SU-DHL-6 (cell line): ENCODE data around the gene POLA2.

ENCODE experiments used
- H2AFZ ChIP-seq: fragments of 200-600 bp; sonication (generic); 2 replicates; pipeline ENCODE4 v1.6.1; 2014; ENCODE audit warnings: low read depth, mild to moderate bottlenecking, moderate library complexity, mixed read lengths, antibody characterized with exemption, low read length; ENCODE audit not compliant: severe bottlenecking
- H3F3A ChIP-seq: fragments of 200-600 bp; shearing (Covaris generic); 2 replicates; pipeline ENCODE4 v1.6.0; 2016; ENCODE audit warnings: antibody characterized with exemption, mild to moderate bottlenecking; ENCODE audit not compliant: insufficient read depth
- H3K27ac ChIP-seq: fragments of 200-600 bp; sonication (generic); 2 replicates; pipeline ENCODE4 v1.5.1; 2016; ENCODE audit warnings: low read depth, mild to moderate bottlenecking, low read length, moderate library complexity, mixed read lengths
- H3K27me3 ChIP-seq: fragments of 200-600 bp; sonication (generic), shearing (Covaris generic); 2 replicates; pipeline ENCODE4 v1.6.0; 2014; ENCODE audit warnings: mild to moderate bottlenecking, low read length
- H3K36me3 ChIP-seq: fragments of 200-600 bp; sonication (generic); 2 replicates; pipeline ENCODE4 v1.6.1; 2014; ENCODE audit warnings: mild to moderate bottlenecking, low read length, mixed read lengths
- H3K4me2 ChIP-seq: fragments of 300-600, 200-600 bp; shearing (Covaris generic), sonication (generic); 2 replicates; pipeline ENCODE4 v1.6.0; 2014; ENCODE audit warnings: low read length, low read depth, mild to moderate bottlenecking; ENCODE audit not compliant: poor library complexity, severe bottlenecking
- H3K4me3 ChIP-seq: fragments of 200-600 bp; sonication (generic); 2 replicates; pipeline ENCODE4 v1.5.1; 2014; ENCODE audit warnings: antibody characterized with exemption, low read length, mild to moderate bottlenecking, mixed read lengths; ENCODE audit not compliant: insufficient read depth, poor library complexity, severe bottlenecking
- H3K79me2 ChIP-seq: fragments of 200-600 bp; sonication (generic); 2 replicates; pipeline ENCODE4 v1.6.1; 2014; ENCODE audit warnings: mild to moderate bottlenecking, low read length, moderate library complexity; ENCODE audit not compliant: insufficient read depth
- H3K9ac ChIP-seq: fragments of 200-600 bp; sonication (generic); 2 replicates; pipeline ENCODE4 v1.7.0; 2014; ENCODE audit warnings: mild to moderate bottlenecking, low read length
- H3K9me2 ChIP-seq: fragments of 200-600 bp; sonication (generic); replicated peaks from 2 replicates; pipeline ENCODE4 v1.6.1; 2014; ENCODE audit warnings: low read length; ENCODE audit not compliant: insufficient read depth
- H3K9me3 ChIP-seq: fragments of 200-600 bp; sonication (generic); 2 replicates; pipeline ENCODE4 v1.6.1; 2014; ENCODE audit warnings: low read length, mixed read lengths; ENCODE audit not compliant: insufficient read depth
- H4K20me1 ChIP-seq: fragments of 200-600 bp; sonication (generic); 2 replicates; pipeline ENCODE4 v1.6.1; 2014; ENCODE audit warnings: low read depth, mild to moderate bottlenecking, antibody characterized with exemption, low read length, moderate library complexity, mixed read lengths
- EZH2phosphoT487 ChIP-seq: fragments of 200-600 bp; sonication (generic), shearing (Covaris generic); conservative IDR thresholded peaks from 2 replicates; pipeline ENCODE4 v1.6.1; 2018; ENCODE audit warnings: mild to moderate bottlenecking, antibody characterized with exemption, low read length, moderate library complexity, mixed read lengths
- TF ChIP-seq, protein P1 (sequence below): fragments of 200-600 bp; sonication (generic); IDR thresholded peaks from one replicate; pipeline ENCODE4 v1.5.1; 2017; ENCODE audit warnings: antibody characterized with exemption, mild to moderate bottlenecking, low read length, moderate library complexity; ENCODE audit not compliant: insufficient read depth, poor library complexity, severe bottlenecking

Gene POLA2

DNA sequence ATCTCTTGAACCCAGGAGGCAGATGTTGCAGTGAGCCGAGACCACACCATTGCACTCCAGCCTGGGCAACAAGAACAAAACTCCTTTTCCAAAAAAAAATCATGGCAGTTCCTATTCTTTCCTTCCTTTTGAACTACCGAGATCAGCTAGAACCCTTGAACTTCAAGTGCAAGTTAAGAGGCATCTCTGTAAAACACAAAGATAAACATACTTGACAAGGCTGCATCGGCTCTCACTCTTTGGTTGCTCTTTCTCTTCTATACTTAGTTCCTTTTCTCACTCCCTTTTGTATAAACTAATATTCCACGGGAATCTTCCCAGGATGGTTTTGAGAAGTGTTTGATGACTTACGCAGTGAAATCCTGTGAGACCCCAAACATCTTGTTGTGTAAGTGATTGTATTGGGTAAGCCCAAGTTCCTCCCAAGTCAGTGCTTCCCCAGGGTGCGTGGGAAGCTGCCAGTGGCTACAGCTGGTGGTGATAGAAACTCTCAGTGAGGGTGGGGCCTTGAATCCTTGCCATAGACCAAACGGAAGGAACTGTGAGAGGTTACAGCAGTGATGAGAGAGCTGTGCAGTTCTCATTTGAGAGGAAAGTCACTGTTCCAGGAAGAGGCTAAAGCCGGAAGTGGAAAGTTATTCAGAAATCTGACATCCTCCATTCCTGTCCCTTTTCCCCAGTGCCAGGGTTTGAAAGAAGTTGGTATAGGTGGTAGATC lies 28.8 kb downstream of the POLA2 start:
- H3F3A ChIP-seq = no peaks in the 10 kb centered on the region
- H3K36me3 ChIP-seq = peaks cover 15% of the 10 kb centered on the region
- no peaks in the 10 kb centered on the region for H3K9me3 ChIP-seq
- H2AFZ ChIP-seq = no peak overlapping the region
- no peaks in the 10 kb centered on the region for H4K20me1 ChIP-seq
- H3K4me2 ChIP-seq = no peak overlapping the region
- H3K79me2 ChIP-seq = no peaks in the 10 kb centered on the region
- H3K27ac ChIP-seq = no peak overlapping the region
- no peak overlapping the region for H3K4me3 ChIP-seq
- TF ChIP-seq EZH2phosphoT487 = no peak
- TF ChIP-seq, protein P1, sequence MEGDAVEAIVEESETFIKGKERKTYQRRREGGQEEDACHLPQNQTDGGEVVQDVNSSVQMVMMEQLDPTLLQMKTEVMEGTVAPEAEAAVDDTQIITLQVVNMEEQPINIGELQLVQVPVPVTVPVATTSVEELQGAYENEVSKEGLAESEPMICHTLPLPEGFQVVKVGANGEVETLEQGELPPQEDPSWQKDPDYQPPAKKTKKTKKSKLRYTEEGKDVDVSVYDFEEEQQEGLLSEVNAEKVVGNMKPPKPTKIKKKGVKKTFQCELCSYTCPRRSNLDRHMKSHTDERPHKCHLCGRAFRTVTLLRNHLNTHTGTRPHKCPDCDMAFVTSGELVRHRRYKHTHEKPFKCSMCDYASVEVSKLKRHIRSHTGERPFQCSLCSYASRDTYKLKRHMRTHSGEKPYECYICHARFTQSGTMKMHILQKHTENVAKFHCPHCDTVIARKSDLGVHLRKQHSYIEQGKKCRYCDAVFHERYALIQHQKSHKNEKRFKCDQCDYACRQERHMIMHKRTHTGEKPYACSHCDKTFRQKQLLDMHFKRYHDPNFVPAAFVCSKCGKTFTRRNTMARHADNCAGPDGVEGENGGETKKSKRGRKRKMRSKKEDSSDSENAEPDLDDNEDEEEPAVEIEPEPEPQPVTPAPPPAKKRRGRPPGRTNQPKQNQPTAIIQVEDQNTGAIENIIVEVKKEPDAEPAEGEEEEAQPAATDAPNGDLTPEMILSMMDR = no peak
- H3K9ac ChIP-seq = no peak overlapping the region
- H3K27me3 ChIP-seq = no peaks in the 10 kb centered on the region
- H3K9me2 ChIP-seq = no peaks in the 10 kb centered on the region

- no peak overlapping the region for H3K27ac ChIP-seq
- no peak overlapping the region for H3K9ac ChIP-seq
- no peaks in the 10 kb centered on the region for H4K20me1 ChIP-seq
- TF ChIP-seq, protein P1 = no peak
- TF ChIP-seq EZH2phosphoT487 = no peak
- H3K4me2 ChIP-seq = no peak overlapping the region
- H3K79me2 ChIP-seq = no peaks in the 10 kb centered on the region
- H3K9me2 ChIP-seq = no peaks in the 10 kb centered on the region
- peaks cover 14% of the 10 kb centered on the region for H3K36me3 ChIP-seq
- H3K4me3 ChIP-seq = no peak overlapping the region
- no peaks in the 10 kb centered on the region for H3K9me3 ChIP-seq
- H3K27me3 ChIP-seq = no peaks in the 10 kb centered on the region
- H3F3A ChIP-seq = no peaks in the 10 kb centered on the region
- H2AFZ ChIP-seq = no peak overlapping the region
These were observed 29.9 kb downstream of the POLA2 start for GRCh38 chr11:65291613-65292012.

DNA sequence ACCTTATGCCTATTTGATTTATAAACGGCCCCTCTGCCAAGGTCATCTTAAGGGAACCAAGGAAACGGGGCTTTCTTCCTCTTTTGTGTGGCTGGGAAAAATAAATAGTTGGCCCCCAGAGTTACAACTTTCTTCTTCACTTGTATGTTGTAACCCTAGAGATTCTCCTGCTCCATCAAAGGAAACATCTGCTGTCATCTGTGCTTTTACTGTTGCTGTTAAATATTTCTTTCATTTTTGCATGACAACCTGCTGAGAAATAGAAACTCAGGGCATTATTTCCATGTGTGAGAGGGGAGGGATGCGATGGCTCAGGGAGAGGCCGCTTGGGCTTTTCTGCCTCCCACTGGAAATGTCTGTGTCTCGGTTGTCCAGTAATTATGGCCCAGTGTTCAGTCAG lies 31.1 kb downstream of the POLA2 start:
- Histone ChIP-seq H3K9me2 (no peaks in the 10 kb centered on the region), H3K36me3 (peaks cover 7% of the 10 kb centered on the region; the same call in 1 of the 2 replicates), H3K9me3 (no peaks in the 10 kb centered on the region), H4K20me1 (no peaks in the 10 kb centered on the region), H2AFZ (no peak overlapping the region), H3K27me3 (no peaks in the 10 kb centered on the region), H3K79me2 (no peaks in the 10 kb centered on the region), H3K9ac (no peak overlapping the region), H3K27ac (no peak overlapping the region), H3F3A (no peaks in the 10 kb centered on the region), H3K4me2 (no peak overlapping the region), H3K4me3 (no peak overlapping the region)
- TF ChIP-seq, protein P1 = no peak
- TF ChIP-seq EZH2phosphoT487 = no peak
